OCI-LY7 (cell line): ENCODE data around the gene EPHB1.

ENCODE experiments used
- CTCF ChIP-seq: fragments of 200-600 bp; sonication (generic); conservative IDR thresholded peaks from 2 replicates; pipeline ENCODE4 v1.5.1; 2014; ENCODE audit warnings: mild to moderate bottlenecking, antibody characterized with exemption, low read length, moderate library complexity, mixed read lengths
- EZH2phosphoT487 ChIP-seq: fragments of 200-600 bp; sonication (generic); IDR thresholded peaks from 2 replicates; pipeline ENCODE4 v1.6.1; 2018; ENCODE audit warnings: low read depth, borderline replicate concordance, mild to moderate bottlenecking, mixed run types, antibody characterized with exemption, low read length, moderate library complexity, mixed read lengths

- TF ChIP-seq CTCF (no peak), EZH2phosphoT487 (no peak)
Measured at GRCh38 chr3:135087782-135088181, 292.7 kb downstream of the EPHB1 start.
